GM19372 (cell line): ENCODE measurements around the gene ZNF407.

ENCODE experiments used
- ATAC-seq: cut with Tn5 transposase; IDR thresholded peaks from one replicate; pipeline ENCODE4 v1.9.1; 2021; ENCODE audit warnings: mild to moderate bottlenecking, low read depth, moderate library complexity; ENCODE audit not compliant: unreplicated experiment

ZNF407 gene

DNA sequence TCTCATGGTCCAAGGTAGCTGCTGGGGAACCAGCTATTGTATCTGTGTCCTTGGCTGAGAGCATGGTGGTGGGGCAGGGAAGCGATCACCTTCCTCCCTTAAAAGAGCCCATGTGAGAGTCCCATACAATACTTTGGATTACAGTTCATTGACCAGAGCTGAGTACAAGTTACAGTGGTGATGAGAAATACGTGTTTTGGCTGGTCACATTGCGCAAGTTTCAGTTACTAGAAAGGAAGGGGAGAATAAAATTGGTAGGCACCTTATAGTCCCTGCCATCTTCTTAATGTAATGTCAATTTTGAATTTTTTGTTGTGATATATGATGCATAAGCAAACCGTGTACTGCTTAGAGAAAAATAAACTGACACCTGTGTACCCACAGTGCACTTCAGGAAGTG, 67.7 kb downstream of the ZNF407 start:
- no peak for ATAC-seq

DNA sequence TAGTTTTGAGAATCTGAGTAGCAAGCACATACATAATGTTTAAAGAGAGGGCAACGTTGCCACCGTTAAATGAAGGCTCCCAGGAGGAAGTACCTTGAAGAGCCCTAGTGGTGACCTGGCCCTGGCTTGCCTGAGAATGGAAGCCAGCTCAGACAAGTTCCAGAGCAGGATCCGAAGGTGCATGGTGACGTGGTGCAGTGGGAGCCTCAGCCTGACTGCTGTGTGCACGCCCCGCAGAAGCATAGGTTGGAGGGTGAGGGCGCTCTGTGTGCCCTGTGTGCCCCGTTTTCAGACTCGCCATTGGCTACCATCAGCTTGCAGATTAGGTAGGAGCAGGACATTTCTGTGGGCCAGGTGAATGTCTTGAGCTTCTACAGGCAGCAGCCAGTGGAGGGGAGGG, 68.2 kb downstream of the ZNF407 start:
- ATAC-seq, result no peak

DNA sequence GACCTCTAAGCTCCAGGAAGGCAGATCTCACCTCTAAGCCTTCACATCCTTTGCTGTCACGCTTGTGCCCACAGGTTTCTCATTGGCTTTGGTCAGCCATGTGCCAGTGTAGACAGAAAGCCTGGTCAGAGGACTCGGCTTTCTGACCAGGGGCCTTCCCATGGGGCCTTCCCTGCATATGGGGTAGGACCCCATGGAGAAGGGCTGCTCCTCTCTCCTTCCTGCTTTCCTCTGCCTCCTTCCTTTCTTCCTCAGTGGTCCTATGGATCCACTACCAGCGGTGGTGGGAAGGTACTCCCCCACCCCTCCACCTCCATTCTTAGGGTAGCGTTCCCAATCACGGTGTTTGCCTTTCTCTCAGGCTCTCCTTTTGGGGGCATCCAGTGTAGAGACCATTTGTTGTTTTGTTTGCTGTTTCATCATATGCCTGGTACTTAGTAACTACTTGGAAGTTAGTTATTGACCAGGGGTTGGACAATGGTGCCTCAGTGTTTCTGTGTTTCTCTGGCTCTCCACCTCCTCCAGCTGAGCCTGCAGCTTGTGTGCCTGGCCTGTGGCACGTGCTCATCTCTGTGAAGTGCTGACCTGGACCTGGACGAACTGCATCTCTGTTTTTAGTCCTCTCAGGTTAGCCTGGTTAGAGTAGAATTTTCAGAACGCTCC, 71.6 kb downstream of the ZNF407 start:
- ATAC-seq, result no peak

DNA sequence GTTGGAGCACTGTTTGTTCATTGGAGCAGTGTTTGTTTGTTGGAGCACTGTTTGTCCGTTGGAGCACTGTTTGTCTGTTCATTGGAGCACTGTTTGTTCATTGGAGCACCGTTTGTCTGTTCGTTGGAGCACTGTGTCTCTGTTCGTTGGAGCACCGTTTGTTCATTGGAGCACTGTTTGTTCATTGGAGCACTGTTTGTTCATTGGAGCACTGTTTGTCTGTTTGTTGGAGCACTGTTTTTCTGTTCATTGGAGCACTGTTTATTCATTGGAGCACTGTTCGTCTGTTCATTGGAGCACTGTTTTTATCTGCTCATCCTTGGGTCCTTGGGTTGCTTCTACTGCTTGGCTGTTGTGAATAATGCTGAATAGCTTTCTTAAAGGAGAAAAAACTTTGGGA, 74.7 kb downstream of the ZNF407 start:
- ATAC-seq, result no peak

DNA sequence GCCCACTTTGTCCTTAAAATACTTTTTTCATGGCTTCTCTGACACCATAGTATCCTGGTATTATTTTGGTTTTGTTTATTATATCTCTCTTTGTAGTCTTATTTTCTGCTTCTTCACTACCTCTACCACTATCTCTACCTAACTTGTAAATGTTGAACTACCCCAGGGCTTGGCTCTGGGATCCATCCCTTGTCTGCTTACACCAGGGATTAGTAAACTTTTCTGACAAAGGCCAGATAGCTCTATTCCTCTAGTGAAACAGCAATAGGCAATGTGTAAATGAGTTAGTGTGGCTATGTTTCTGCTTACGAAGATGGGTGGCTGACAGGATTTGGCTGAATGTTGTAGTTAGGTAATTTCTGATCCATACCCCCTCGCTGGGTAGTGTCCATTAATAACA, 76.8 kb downstream of the ZNF407 start:
- ATAC-seq, result no peak

DNA sequence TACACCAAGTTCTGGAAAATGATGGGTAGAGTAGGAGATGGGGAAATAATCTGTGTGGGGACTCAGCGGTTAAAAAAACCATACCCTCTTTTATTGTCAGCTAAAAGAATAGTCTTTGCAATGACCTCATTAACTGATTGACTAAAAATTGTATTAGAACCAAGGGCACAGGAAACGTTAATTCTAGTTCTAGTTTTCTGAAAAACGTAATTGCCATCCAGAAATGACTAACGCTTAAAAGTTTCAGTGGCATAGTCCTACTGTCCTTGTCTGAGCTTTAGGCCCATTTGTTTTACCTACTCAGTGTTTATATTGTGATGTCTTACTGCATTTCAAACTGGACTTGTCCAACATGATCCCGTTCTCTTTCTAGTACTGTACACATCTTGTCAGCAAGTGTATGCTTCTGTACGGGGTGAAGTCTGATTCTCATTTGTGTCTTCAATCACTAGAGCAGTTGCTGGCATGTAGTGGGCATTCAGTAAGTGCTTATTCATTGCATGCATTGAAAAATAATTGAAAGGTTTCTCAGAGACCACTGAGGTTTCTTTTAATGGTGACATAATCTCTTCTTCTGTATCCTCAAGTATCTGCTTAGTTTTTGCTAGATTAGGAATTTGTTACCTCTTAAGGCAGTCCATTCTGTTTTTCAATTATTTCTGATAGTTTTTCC, 81.5 kb downstream of the ZNF407 start:
- no peak for ATAC-seq

DNA sequence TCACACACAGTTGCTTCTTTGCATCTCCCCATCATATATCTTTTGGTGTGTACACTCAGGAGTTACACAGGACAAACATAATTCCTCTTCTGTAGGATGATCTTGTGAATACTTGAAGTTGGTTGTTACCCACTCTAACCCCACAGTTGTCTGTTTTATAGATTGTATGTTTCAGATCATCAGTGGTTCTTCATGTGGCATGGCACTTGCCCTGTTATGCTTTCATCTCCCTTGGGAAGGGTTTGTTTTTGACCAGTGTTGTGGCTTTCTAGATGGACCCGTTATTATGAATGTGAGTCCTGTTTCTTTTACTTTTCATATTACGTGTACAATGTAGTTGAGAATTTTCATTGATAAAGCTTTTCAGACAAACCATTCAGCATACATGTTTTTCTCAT, 82.0 kb downstream of the ZNF407 start:
- no peak for ATAC-seq

DNA sequence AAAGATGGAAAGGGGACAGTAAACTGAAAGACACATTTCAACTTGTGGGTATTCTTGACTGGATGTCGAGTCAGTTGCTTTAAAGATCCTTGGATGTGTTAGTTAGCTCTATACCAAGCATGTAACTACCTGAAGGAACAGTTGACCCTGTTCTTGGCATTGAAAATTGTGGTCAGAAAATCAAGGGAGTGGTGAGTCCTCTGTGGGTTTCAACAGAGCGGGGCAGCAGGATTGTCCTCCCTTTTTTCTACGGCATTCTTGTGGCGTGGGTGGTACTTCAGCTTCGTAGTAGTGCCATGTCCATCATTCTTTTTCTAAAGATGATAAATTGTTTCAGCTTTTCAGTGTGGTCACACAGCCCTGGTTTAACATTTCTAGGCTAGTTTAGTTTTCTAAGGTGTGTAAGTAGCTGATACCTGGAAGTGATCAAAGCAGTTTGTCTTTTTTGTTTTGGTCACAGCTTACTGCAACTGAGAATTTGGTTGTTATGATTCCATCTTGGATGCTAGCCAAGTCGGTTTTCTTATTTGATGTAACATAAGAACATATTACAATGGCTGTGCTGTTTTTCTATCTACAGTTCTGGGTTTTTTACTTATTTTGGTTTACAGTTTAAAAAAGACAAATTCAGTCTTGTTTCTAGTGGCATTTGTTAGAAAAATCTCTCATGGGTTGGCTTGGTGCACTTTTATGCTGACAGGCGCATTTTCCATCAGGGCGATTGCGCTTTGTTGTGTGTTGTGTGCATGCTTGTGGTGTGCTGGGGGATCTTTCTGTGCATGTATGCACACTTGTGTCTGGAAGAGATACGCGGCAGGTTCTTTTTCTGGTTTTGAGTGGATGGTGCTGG, 84.7 kb downstream of the ZNF407 start:
- ATAC-seq, result no peak

DNA sequence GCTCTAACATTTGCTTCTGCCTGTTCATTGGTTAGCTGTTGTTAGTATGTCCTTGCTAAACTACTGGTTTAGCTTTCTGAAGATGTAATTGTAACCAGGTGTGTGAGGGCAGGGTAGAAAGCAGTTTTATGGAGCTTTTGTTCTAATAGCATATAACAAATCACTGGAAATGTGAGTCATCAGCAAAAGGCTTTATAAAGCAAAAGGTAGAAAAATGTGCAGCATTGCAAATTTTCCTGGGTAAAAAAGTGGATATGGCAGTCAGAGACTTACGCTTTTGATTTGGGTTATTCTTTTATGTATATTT, 85.3 kb downstream of the ZNF407 start:
- ATAC-seq, result no peak

DNA sequence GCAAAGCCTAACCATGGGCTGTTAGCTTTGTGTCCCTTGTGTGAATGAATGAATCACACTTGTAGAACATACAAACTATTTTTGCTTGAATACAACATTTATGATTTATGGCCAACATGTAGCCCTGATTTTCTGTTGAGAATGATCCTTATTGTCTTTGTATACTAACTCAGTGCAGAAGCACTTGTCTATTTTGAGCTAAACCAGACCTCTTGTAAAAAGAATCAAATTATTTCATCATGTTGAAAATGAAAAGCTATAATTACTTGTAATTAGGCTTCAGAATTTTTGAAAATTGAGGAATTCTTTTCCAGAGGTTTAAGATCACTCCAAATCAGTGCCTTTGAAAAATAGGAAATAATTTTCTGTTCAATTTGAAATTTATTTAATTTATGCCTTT, 85.9 kb downstream of the ZNF407 start:
- ATAC-seq, result no peak

DNA sequence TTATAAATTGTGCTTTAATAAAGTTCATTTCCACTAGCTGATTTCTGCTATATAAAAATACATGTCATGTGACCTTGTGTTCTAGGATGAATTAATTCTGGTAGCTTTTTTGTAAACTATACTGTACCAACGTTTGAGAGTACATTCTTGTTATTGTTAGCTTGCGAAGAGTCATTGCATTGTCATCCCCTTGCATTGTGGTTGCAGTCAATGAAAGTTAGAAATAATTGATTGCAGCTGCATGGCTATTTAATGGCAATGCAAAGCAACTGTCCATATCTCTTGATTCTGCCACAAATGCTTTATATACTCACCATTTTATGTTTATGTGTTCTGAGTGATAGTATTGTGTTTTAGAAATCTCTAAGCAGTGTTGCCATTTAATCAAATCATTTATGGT, 91.6 kb downstream of the ZNF407 start:
- ATAC-seq, result no peak

DNA sequence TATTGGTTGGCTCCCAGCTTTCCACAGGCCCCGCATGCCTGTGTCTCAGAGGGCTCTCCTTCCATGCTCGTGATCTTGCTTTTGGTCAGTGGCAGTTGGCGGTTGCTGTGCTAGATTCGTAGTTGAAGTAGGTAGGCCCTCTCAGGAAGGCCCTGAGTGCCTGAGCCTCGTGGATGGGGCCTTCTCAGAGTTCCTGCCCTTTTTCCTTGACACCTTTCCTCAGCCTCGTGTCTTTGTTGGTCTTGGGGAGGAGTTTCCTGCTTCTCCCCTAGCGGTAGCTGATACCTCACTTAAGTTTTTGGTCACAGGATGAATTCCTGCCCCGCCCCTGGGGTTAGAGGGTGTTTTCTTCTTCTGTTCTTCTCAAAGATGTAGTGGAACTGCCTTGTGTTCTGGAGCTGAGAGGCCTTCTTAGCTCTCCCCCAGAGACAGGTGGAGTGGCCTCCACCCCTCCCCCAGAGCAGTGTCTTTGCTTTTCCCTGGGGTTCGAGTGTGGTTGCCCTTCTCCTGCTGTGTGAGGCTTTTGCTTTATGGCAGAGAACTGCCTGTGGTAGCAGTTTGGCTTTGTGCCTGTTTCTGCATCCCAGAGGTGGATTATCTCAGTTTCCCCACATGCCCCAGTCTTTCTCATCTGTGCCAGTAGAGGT, 94.8 kb downstream of the ZNF407 start:
- no peak for ATAC-seq

DNA sequence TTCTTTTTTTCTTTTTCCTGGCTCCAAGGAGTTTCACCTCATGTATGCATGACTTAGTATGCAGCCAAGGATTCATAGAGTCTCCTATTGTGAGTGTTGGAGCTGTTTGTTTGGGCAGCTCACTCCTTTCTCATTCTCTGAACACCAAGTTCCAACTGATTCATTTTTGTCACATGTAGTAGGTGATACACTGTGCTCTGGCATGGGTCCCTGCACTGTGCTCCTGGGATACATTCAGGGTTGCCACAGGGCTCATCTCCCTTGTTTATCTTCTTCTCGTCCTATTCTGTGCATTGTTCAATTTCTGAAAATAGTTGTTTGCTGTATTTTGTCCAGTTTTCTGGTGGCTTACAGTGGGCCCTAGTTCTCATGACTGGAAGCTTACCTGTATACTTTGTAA, 96.8 kb downstream of the ZNF407 start:
- ATAC-seq, result no peak

DNA sequence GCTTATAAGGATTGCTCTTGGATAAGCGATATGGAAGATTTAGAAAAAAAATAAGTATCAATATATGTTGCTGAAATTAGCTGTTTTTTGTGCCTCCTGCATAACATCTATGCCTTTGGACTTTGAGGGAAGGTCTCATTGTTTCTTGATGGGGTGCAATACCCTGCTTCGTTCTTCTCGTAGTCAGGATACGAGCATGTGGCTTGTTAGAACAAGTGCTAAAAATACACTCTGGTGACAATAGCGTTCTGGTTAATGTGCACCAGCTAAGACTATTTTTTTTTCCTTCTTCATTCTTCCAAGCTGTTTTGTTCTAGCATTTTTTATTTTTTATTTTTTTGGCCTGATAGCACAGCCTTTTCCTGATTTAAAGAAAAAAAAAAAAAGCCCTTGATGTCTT, 97.5 kb downstream of the ZNF407 start:
- no peak for ATAC-seq

DNA sequence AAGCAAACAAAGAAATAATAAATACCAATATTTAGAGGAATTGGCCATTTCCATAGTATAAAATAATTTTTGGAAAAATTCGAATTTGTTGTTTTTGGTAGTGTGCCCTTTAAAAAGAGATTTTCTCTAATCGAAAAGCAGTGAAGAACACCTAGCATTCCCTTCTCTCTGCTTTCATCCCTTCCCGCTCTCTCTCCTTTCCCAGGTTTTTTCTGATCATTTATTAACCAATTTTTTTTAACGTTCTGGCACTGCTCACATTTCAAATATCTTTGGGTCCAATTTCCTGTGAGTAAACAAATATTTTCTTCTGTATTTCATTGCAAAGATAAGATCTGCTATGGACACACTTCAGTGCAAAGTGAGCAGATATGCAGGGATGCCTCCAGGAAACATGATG, 101.2 kb downstream of the ZNF407 start:
- no peak for ATAC-seq

DNA sequence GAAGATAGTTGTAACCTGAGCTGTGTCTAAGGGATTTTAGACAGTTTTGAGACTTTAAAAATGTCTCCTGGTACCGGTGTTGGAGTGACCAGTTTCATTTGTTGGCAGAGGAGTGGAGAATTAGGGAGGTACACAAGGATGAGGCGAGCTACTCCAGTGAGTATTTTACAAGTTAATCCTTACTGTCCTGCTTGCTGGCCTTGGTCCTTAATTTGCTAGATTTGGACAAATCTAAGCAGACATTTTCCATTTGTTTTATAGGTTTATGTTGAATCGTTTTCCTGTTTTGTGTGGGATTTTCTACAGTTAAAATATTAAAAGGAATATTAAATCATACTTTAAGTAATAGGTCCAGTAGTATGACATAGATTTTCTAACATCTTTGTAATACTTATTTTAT, 101.8 kb downstream of the ZNF407 start:
- ATAC-seq, result no peak

DNA sequence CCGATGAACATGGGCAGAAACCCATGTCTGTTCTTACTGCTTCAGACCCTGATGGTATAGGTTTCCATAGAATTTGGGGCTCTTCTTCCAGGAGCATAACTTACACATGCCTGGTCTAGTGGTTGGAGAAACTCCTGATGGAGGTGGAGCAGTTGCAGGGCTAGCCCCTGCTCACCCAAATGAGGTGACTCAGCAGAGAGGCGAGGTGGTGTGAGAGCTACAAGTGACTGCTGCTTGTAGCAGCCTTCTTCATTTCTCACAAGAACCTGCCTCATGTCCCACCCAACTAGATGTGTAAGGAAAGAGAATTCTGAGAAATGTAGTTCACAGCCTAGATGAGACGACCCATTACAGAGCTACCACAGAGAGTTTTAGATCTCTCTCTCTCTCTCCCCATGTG, 105.3 kb downstream of the ZNF407 start:
- no peak for ATAC-seq

DNA sequence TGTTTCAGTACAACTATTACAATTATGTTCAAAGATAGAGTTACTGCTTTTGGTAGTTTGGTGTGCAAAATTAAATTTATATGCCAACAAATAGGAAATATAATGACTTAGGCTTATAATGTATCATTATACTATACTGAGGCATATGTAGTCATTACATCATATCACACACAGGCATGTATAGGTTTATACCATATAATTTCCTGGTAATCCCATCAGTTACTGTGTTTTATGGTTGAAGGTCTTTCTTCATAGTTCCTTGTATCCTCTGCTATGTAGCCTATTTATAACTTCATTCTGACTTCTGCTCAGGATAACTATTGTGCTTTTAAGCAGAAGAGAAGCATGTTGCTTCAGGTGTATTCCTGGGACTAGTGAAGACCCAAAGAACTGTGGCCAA, 110.5 kb downstream of the ZNF407 start:
- ATAC-seq, result no peak

DNA sequence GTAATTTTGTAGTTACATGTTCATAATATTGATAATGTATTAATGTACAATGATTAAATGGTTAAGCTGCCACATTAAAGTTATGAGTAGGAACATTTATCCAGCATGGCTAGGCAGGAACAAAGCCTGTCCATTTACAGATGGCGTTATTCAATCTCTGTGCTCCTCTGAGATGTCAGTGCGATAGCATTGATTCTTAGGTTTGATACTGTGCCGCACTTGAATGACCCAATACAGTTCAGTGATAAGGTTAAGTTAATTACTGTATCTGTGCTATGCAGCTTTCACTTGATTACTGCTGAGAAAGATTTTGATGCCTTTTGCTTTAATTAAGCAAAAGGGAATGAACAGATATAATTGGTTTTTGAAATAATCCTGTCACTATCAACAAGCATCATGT, 111.8 kb downstream of the ZNF407 start:
- no peak for ATAC-seq

DNA sequence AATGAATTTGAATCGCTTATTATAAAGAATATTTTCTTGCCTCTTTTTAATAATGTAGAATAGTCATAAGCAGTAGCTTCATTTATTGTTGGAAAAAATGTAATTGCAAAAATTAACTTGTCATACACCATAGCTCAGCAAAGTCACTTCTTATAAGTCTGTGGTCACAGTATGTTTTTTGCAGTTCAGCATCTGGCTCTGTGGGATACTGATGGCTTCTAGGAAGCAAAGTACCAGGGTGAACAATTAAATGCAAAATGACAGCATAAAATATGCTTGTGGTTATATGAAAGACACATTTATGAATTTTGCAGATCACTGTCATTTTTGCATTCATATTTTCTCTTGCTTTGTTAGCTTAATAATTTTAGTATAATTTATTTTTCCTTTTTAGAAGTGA, 116.5 kb downstream of the ZNF407 start:
- no peak for ATAC-seq

DNA sequence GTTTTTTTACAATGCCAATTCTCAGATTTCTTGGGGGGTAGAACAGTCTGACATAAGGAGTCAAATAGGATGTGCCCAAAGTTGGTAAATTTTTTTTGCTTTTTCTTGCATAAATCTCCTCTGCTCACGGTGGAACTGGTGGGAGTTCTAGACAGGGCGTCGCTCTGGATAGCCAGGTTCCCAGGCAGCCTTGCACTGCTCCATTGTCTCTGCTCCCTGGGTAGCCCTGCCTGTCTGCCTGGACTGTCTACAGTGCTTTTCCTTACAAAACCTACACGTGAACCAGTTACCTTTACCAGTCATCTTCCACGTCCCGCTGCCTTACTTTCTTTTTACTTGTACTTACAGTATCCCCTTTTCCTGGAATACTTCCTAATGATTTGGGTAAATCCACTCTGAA, 117.1 kb downstream of the ZNF407 start:
- no peak for ATAC-seq
